Pancreas (tissue), 10 donors: ENCODE measurements around the gene PRKCD. TPM values are rescaled to one million over a fixed set of nuclear protein-coding genes. Genes with fewer than 3 reads are reported as not detected.

Source experiments
- ATAC-seq, 4 donors: fragments of 200-7000 bp; cut with Tn5 transposase; one replicate each; pipeline versions ENCODE4 v1.8.0 to v1.9.1; 2020; ENCODE audit warnings: mild to moderate bottlenecking in 4 of 4, moderate library complexity in 4 of 4
- DNase-seq, 6 donors: peaks; one replicate each; pipeline ENCODE4 v3.0.0-alpha.2; 2020
- FAIRE-seq: peaks from 2 replicates; lab custom pipeline; 2012; peaks lifted over from hg19 to GRCh38; lab: Jason Lieb, UNC
- H3K27ac ChIP-seq, 4 donors: fragments of 200-600 bp; sonication (generic); 1 replicate in 3 of 4; 2 replicates in 1 of 4; pipeline versions ENCODE4 v1.5.0 to v1.8.0; 2020
- H3K27me3 ChIP-seq, 4 donors: fragments of 200-600 bp; one replicate each; pipeline ENCODE4 v1.8.0; 2021
- H3K36me3 ChIP-seq, 3 donors: fragments of 200-600 bp; sonication (generic) in 1 of 3; one replicate each; pipeline versions ENCODE4 v1.5.0 to v1.8.0; 2020 to 2021
- H3K4me1 ChIP-seq, 3 donors: fragments of 200-600 bp; one replicate each; pipeline ENCODE4 v1.8.0; 2021
- H3K4me3 ChIP-seq, 4 donors: fragments of 200-600 bp; sonication (generic) in 2 of 4; one replicate each; pipeline versions ENCODE4 v1.5.0 to v1.8.0; 2020 to 2021
- H3K9me3 ChIP-seq, 4 donors: fragments of 200-600 bp; one replicate each; pipeline ENCODE4 v1.8.0; 2021
- WGBS, 2 donors: extraction: QIAGEN DNeasy Blood & Tissue Kit; methylation state at CpG; one replicate each; pipeline ENCODE4 v1.1.7; 2013; 5-methylcytosine and 5-hydroxymethylcytosine counted together
- intact Hi-C, 3 donors: fragments of 100-400 bp; cut with DNase I; formaldehyde crosslinking; loops; one replicate each; pipeline versions ENCODE4 v1.11.1 to v1.14.2; 2022
- polyA plus RNA-seq, 2 donors: library from polyadenylated mRNA; stranded (reverse); fragments of 200-250 nt; gene quantifications; one replicate each; pipeline ENCODE4 v1.2.3, GENCODE V29; 2013
- total RNA-seq, 6 donors: library from RNA; stranded (reverse); fragmentation: NEBNext Ultra II Directional in 4 of 6; extraction: Animal tissue kit (Norgen Biotek cat#: 25700) in 4 of 6; gene quantifications; one replicate each; pipeline versions ENCODE4 v1.2.1 to v1.2.4, GENCODE V29; 2021 to 2023
- TF ChIP-seq, protein P1 (sequence below), 4 donors: fragments of 200-600 bp; sonication (generic) in 3 of 4; IDR thresholded peaks; one replicate each; pipeline versions ENCODE4 v1.5.0 to v1.8.0; 2021; ENCODE audit warnings: antibody characterized with exemption in 4 of 4
- donor health status: healthy with polysubstance abuse.
- donor health status: DM: no; HTN: no; CAD: no; lungs with moderate emphysema.
- donor health status: DM: no; HTN: no; CAD: no.
- donor health status: control.
- donor health status: control.
- donor health status: Bipolar disorder and iron deficiency.
- donor health status: DM: yes; HTN: yes; CAD: no.
- donor health status: DM: no; HTN: no; CAD: no.
- donor health status: DM: no; HTN: no; CAD: no.
- donor health status: DM: yes; HTN: yes; CAD: no.

Gene PRKCD
- total and polyA plus RNA-seq, 8 donors = 10.7 to 32.5 (median 14.6) TPM

- TF ChIP-seq, protein P1, sequence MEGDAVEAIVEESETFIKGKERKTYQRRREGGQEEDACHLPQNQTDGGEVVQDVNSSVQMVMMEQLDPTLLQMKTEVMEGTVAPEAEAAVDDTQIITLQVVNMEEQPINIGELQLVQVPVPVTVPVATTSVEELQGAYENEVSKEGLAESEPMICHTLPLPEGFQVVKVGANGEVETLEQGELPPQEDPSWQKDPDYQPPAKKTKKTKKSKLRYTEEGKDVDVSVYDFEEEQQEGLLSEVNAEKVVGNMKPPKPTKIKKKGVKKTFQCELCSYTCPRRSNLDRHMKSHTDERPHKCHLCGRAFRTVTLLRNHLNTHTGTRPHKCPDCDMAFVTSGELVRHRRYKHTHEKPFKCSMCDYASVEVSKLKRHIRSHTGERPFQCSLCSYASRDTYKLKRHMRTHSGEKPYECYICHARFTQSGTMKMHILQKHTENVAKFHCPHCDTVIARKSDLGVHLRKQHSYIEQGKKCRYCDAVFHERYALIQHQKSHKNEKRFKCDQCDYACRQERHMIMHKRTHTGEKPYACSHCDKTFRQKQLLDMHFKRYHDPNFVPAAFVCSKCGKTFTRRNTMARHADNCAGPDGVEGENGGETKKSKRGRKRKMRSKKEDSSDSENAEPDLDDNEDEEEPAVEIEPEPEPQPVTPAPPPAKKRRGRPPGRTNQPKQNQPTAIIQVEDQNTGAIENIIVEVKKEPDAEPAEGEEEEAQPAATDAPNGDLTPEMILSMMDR (IDR thresholded peaks at IDR 0.05) = no peak
- Histone ChIP-seq H3K9me3 (no peaks in the 10 kb centered on the region), H3K36me3 (no peaks in the 10 kb centered on the region), H3K27ac (no peak overlapping the region), H3K4me3 (no peak overlapping the region), H3K27me3 (no peaks in the 10 kb centered on the region), H3K4me1 (peaks cover 69 to 76% (median 76%) of the 10 kb centered on the region in 3 donors)
- peak in 1 of 6 donors; percentile 12 for DNase-seq
- no peak for FAIRE-seq
- intact Hi-C loops = no loop called here
- no peak for ATAC-seq
- WGBS, 2 donors = 64 to 66% methylated on average over 3 of the region's 3 CpGs
These were observed 7.7 kb upstream of the PRKCD start for GRCh38 chr3:53153264-53153823.

- no peaks in the 10 kb centered on the region for H3K9me3 ChIP-seq
- no peaks in the 10 kb centered on the region for H3K36me3 ChIP-seq
- H3K27ac ChIP-seq = peak overlapping the region in 1 of 4 donors; percentile 59
- DNase-seq = peak in 1 of 6 donors; percentile 18
- TF ChIP-seq, protein P1 (IDR thresholded peaks at IDR 0.05) = no peak
- H3K27me3 ChIP-seq = no peaks in the 10 kb centered on the region
- H3K4me1 ChIP-seq = peaks cover 75 to 82% (median 82%) of the 10 kb centered on the region in 3 donors
- FAIRE-seq = no peak
- ATAC-seq = no peak
- WGBS, 2 donors = 61% methylated on average over 6 of the region's 6 CpGs
- intact Hi-C loops = no loop called here
- no peak overlapping the region for H3K4me3 ChIP-seq
These were observed 7.0 kb upstream of the PRKCD start for GRCh38 chr3:53153980-53154379.

- DNase-seq (peak in 3 of 6 donors; percentile 33 to 67 (median 63)), FAIRE-seq (no peak), ATAC-seq (peak in 1 of 4 donors; percentile 2)
- Histone ChIP-seq H3K9me3 (no peaks in the 10 kb centered on the region), H3K4me1 (peaks cover 78 to 87% (median 86%) of the 10 kb centered on the region in 3 donors), H3K36me3 (no peaks in the 10 kb centered on the region), H3K27me3 (no peaks in the 10 kb centered on the region), H3K4me3 (no peak overlapping the region), H3K27ac (peak overlapping the region; percentile 49 to 85 (median 66))
- intact Hi-C loops = no loop called here
- TF ChIP-seq, protein P1 (IDR thresholded peaks at IDR 0.05) = no peak
- 32 to 38% methylated on average over 4 of the region's 4 CpGs for WGBS, 2 donors
These were observed 6.1 kb upstream of the PRKCD start for GRCh38 chr3:53154881-53155285.

GRCh38 chr3:53155760-53156159 lies 5.2 kb upstream of the PRKCD start:
- Histone ChIP-seq H3K9me3 (no peaks in the 10 kb centered on the region), H3K36me3 (no peaks in the 10 kb centered on the region), H3K4me1 (peaks cover 75 to 85% (median 84%) of the 10 kb centered on the region in 3 donors), H3K27me3 (no peaks in the 10 kb centered on the region), H3K4me3 (no peak overlapping the region), H3K27ac (peak overlapping the region; percentile 49 to 85 (median 66))
- TF ChIP-seq, protein P1 (IDR thresholded peaks at IDR 0.05) = no peak
- DNase-seq = peak; percentile 79 to 94 (median 92)
- intact Hi-C loops = no loop called here
- FAIRE-seq = no peak
- ATAC-seq = peak; percentile 63 to 76 (median 70)
- 16 to 20% methylated on average over 6 of the region's 6 CpGs for WGBS, 2 donors

- ATAC-seq (no peak), FAIRE-seq (no peak), DNase-seq (peak in 3 of 6 donors; percentile 34 to 62 (median 48))
- intact Hi-C loops = no loop called here
- no peak overlapping the region for H3K4me3 ChIP-seq
- H3K4me1 ChIP-seq = peaks cover 69 to 79% (median 78%) of the 10 kb centered on the region in 3 donors
- TF ChIP-seq, protein P1 (IDR thresholded peaks at IDR 0.05) = no peak
- H3K27me3 ChIP-seq = no peaks in the 10 kb centered on the region
- no peaks in the 10 kb centered on the region for H3K36me3 ChIP-seq
- 10 to 22% methylated on average over 21 to 36 of the region's 36 CpGs for WGBS, 2 donors
- no peaks in the 10 kb centered on the region for H3K9me3 ChIP-seq
- peak overlapping the region in 3 of 4 donors; percentile 49 to 85 (median 73) for H3K27ac ChIP-seq
These were observed 4.6 kb upstream of the PRKCD start for GRCh38 chr3:53156368-53156834.
